HG03159 (cell line): ENCODE data around the gene MRPL14.

Experiments used
- ATAC-seq: cut with Tn5 transposase; IDR thresholded peaks from one replicate; pipeline ENCODE4 v1.9.1; 2021; ENCODE audit warnings: mild to moderate bottlenecking, moderate library complexity; ENCODE audit not compliant: unreplicated experiment

Gene MRPL14

GRCh38 chr6:44126320-44127149 is 717 bp downstream of the MRPL14 start:
- ATAC-seq = peak; percentile 61

GRCh38 chr6:44123544-44123943 is 3.7 kb downstream of the MRPL14 start:
- no peak for ATAC-seq

DNA sequence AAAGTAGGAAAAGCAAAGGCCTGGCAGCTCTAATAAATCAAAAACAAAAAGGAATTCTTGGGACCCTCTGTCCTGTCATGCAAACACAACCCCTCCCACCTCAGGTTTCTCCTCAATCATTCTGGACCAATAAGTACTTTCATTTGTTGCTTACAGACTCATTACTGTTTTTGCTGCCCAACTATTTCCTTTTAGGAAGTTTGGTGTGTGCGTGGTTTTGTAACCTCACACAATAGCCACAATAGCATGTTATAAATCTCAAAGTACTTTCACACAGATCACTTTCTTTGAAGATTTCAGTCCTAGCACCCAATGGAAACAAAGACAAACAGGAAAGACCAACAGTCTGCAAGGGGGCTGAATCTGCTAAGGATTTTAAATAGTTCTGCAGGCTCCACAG is 4.5 kb downstream of the MRPL14 start:
- no peak for ATAC-seq

DNA sequence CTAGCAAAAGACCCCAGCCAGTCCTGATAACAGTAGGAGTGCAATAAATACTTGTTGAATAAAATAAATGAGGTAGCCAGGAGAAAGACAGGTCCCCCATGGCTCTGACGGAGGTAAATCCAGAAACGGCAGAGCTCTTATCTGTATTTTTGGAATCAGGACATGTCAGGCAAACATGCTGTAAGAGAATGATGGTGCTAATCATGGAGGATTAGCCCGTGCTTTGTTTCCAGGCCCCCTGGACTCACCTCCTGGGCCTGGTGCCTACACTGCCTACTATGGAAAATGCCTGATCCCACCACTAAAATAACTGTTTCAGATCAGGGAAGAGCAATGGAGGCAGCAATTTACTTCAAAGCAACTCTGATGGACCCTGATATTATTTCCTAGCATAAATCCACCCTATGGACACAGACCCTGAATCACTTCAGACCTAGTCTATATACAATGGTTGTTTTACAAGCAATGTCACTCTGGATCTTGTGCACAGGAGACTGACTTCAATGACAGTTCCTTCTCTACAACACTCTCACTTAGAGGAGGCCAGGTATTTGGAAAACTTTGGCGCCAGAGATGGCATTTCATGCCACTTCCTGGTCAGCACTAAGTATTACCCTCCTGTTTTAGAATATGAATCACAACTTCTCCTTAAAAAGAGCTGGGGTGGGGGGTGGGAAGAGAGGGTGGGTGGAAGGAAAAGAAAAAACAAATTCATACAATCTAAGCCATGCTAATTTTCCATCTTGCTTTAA is 6.4 kb downstream of the MRPL14 start:
- no peak for ATAC-seq

GRCh38 chr6:44119704-44120262 is 7.5 kb downstream of the MRPL14 start:
- no peak for ATAC-seq

DNA sequence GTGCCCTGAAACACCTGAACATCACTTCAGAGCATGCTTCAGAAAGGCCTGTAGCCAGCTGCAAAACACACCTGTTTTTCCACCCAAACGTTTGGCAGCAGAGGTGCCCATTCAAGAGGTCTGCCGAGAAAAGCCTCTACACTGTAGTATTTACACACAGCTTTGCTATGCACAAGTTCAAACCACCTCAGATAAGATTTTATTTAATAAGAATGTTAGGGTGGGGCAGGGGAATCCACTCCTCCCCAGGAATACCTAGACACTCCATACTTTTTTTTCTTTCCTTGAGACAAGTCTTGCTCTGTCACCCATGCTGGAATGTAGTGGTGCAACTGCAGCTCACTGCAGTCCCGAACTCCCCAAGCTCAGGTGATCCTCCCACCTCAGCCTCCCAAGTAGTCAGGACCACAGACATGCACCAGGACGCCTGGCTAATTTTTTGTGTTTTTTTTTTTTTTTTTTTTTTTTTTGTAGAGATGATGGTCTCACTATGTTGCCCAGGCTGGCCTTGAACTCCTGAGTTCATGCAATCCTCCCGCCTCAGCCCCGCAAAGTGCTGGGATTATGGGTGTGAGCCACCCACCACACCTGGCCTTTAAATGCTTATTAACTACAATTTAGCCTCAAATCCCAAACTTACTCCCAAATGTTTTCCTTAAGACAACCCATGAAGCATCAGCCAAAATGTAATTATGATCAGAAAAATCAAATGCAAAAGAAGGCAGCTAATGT is 9.7 kb downstream of the MRPL14 start:
- no peak for ATAC-seq

GRCh38 chr6:44116641-44117382 is 10.4 kb downstream of the MRPL14 start:
- ATAC-seq = no peak

GRCh38 chr6:44115866-44116265 is 11.4 kb downstream of the MRPL14 start:
- no peak for ATAC-seq

DNA sequence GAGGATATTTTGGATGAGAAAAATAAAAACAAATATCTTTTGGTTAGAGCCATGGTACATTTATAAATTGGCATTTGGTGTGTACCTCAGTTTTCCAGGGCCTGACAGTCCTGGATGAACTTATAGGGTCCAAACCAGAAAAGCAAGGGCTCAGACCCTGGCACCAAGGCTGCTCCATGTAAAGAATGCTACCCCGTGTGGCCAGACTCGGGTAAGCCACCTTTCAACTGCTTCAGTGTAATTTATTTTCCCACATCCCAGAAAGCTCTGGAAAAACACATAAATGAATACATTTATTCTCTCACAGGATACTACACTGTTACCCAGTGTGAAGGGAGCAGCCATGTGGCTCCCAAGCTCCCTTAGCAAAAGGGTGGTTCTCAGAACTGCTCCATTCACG is 13.8 kb downstream of the MRPL14 start:
- ATAC-seq = no peak

- ATAC-seq = no peak
Observed at GRCh38 chr6:44111434-44112417, 15.5 kb downstream of the MRPL14 start.

DNA sequence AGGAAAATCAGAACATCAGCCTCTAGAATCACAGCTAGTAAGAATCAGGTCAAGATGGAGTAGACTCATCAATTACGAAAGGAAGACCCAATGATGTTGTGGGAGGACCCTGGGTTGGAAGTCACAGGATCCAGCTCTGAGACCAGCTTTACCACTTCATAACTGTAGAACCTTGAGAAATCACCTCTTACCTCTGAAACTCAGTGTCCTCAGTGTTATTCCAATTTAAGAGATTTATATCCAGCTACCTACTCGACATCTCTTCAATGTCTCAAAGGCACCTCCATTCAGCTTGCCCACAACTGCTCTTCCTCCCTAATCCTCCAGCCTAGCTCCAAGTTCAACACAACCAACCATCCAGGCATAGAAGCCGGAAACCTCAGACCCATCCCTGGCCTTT is 16.3 kb downstream of the MRPL14 start:
- no peak for ATAC-seq

- ATAC-seq = no peak
Observed at GRCh38 chr6:44110005-44110676, 17.1 kb downstream of the MRPL14 start.

DNA sequence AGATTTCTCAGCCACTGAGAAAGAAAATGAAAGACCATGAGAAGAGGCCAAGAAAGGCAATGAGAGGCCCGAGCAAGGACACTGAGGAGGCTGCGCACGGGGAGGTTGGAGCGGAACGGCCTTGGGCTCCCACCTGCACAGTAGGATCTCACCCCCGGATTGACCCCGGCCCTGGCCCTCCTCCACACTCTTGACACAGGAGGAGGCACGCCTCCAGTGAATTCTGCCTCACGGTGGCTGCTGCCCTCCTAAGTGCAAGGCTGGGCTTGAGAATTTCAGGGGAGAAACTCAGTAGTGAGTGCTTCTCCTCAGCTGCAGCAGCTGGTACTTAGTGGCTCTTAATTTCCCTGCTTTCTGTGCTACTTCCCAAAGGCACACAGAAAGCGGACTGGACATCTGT is 18.0 kb downstream of the MRPL14 start:
- ATAC-seq = no peak

DNA sequence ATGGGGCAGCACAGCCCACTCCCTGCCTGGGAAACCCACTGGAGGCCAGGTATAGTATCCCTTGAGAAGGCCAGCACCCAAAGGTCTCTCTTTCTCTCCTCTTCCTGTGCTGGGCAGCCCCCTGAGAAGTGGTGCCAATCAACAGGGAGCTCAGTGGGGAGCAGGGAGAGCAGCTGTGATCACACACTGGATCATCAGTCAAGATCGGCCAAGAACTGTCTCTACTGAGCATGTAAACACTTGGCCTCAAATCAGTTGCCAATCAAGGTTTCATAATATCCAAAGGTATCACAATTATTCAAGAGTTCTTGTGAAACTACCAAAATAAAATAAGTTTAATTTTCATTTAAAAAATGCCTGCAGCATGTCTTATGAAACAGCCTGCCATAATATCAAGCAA is 18.8 kb downstream of the MRPL14 start:
- no peak for ATAC-seq

GRCh38 chr6:44107017-44107416 is 20.2 kb downstream of the MRPL14 start:
- no peak for ATAC-seq

DNA sequence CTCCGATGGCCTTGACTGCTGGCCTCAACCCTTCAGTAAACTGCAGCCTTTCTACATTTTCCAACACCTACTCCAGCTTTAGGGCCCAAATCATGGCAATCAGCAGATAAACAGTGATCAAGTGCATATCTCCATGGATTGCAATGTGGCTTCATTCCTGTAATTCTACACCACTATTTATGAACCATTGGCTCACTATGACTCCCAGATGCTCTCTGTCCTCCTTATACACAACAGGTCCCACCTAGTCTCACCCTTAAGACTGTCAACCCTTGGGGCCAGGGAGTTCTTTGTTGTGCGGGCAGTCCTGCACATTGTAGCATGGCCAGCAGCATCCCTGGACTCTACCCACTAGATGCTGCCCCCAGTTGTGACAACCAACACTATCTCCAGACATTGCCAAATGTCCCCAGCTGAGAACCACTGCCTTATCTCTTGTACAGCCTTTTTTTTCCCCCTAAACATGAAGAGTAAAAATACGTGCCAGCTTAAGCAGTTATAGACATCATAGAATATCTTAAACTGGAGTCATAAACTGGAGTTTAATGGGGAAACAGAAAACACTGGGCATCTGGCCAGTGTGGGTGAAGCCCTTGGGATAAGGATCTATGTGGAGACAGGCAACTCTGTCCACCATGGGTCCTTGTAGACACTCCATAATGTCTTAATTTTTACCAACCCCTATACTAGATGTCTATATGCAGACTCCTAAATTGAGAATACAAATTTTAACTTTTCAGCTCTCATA is 21.1 kb downstream of the MRPL14 start:
- ATAC-seq = no peak

DNA sequence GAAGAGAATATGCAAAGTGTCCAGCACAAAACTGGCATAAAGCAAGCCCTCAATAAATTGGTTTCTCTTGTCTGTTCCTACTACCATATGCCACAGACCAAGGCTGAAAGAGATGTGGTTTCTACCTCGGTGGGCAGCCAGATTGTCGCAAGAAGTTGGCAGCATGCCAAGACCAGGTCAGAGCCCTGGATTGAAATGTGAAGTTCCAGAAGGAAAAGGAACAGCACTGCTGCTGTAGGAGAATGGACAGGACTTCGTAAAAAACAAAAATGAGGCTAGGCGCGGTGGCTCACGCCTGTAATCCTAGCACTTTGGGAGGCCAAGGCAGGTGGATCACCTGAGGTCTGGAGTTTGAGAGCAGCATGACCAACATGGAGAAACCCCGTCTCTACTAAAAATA is 22.1 kb downstream of the MRPL14 start:
- no peak for ATAC-seq

DNA sequence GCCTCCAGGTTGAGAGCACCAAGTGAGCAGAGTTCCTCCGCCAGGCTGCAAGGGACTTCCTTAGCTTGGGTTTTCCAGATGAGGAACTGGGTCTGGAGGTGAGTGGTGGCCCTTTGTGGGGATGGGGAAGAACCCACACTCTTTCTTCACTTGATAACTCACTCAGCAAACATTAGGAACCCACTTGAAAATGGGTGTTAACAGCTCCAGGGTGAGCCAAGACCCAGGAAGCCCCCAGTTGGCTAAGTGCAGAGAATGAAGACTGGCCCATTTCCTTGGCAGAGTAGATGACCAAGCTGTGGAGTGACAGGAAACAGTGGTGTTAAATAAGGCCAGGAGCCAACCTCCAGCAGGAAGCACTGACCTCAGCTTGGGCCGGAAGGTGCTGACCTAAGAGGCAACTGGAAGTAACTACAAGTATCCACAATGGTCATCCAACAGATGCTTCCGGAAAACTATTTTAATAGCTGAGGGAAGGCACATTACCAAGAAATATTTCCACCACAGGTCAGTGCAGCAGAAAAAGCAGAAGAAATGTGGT is 22.7 kb downstream of the MRPL14 start:
- ATAC-seq = no peak
